Measurements from ENCODE around the gene RBM7. TPM values are rescaled to one million over a fixed set of nuclear protein-coding genes. Genes with fewer than 3 reads are reported as not detected.

The RBM7 gene
- total RNA-seq, 4 donors from 2014 or later, result 5.6 to 25.9 (median 23.1) TPM

GRCh38 chr11:114448749-114449482 lies 48.5 kb downstream of the RBM7 start:
- H3K9me3 ChIP-seq, result no peaks in the 10 kb centered on the region
- no peak overlapping the region for H3K4me3 ChIP-seq
- H3K36me3 ChIP-seq, result peaks cover 0 to 19% (median 8%) of the 10 kb centered on the region in 4 donors
- H3K27me3 ChIP-seq, result no peaks in the 10 kb centered on the region
- TF ChIP-seq POLR2AphosphoS5 (IDR thresholded peaks at IDR 0.05), result no peak
- peaks cover 0 to 16% (median 8%) of the 10 kb centered on the region in 4 donors for H3K4me1 ChIP-seq
- no peak for DNase-seq
- in situ Hi-C loops (cut with MboI; ENCODE audit: low pct_ligation_motif_present in 1 of 4, low pct_unique_long_range_greater_than_20kb in 1 of 4, low sequenced_read_pairs in 3 of 4) (no loop called here), intact Hi-C loops (cut with DNase I; ENCODE audit: low total_unique reads) (no loop called here)
- WGBS, 2 donors (ENCODE audit: low coverage in 1 of 2), result 74 to 84% methylated on average over 2 of the region's 2 CpGs
- H3K27ac ChIP-seq, result peak overlapping the region in 1 of 4 donors; percentile 6

GRCh38 chr11:114449845-114450244 lies 49.4 kb downstream of the RBM7 start:
- H3K9me3 ChIP-seq, result no peaks in the 10 kb centered on the region
- no peak overlapping the region for H3K27ac ChIP-seq
- intact Hi-C loops (cut with DNase I; ENCODE audit: low total_unique reads) (loop anchor here (2.0 kb wide), 1 partner anchor 77 kb away; no protein-coding TSS in a partner anchor), in situ Hi-C loops (cut with MboI; ENCODE audit: low pct_ligation_motif_present in 1 of 4, low pct_unique_long_range_greater_than_20kb in 1 of 4, low sequenced_read_pairs in 3 of 4) (no loop called here)
- H3K4me3 ChIP-seq, result no peak overlapping the region
- peaks cover 0 to 19% (median 8%) of the 10 kb centered on the region in 4 donors for H3K36me3 ChIP-seq
- WGBS, 2 donors (ENCODE audit: low coverage in 1 of 2), result 86 to 90% methylated on average over 6 of the region's 6 CpGs
- peaks cover 0 to 16% (median 8%) of the 10 kb centered on the region in 4 donors for H3K4me1 ChIP-seq
- no peak for TF ChIP-seq CTCF (IDR thresholded peaks at IDR 0.05)
- no peak for TF ChIP-seq EP300 (IDR thresholded peaks at IDR 0.05; ENCODE audit: low read depth)
- no peak for TF ChIP-seq POLR2A (IDR thresholded peaks at IDR 0.05)
- no peak for TF ChIP-seq POLR2AphosphoS5 (IDR thresholded peaks at IDR 0.05)
- no peak for DNase-seq
- no peaks in the 10 kb centered on the region for H3K27me3 ChIP-seq

GRCh38 chr11:114452399-114452798 lies 51.9 kb downstream of the RBM7 start:
- H3K4me1 ChIP-seq, result peaks cover 0 to 16% (median 8%) of the 10 kb centered on the region in 4 donors
- in situ Hi-C loops (cut with MboI; ENCODE audit: low pct_ligation_motif_present in 1 of 4, low pct_unique_long_range_greater_than_20kb in 1 of 4, low sequenced_read_pairs in 3 of 4) (no loop called here), intact Hi-C loops (cut with DNase I; ENCODE audit: low total_unique reads) (no loop called here)
- WGBS, 2 donors (ENCODE audit: low coverage in 1 of 2), result 91 to 93% methylated on average over 3 of the region's 3 CpGs
- no peak overlapping the region for H3K4me3 ChIP-seq
- no peak for DNase-seq
- H3K27ac ChIP-seq, result no peak overlapping the region
- H3K9me3 ChIP-seq, result no peaks in the 10 kb centered on the region
- H3K36me3 ChIP-seq, result peaks cover 0 to 15% (median 6%) of the 10 kb centered on the region in 4 donors
- H3K27me3 ChIP-seq, result no peaks in the 10 kb centered on the region
- TF ChIP-seq EP300 (IDR thresholded peaks at IDR 0.05; ENCODE audit: low read depth) (no peak), POLR2A (IDR thresholded peaks at IDR 0.05) (no peak), CTCF (IDR thresholded peaks at IDR 0.05) (no peak)

Other genes with a start within 250 kb of the RBM7 start
- 100 to 1,000 TPM in 3 of 4 donors, 10 to 100 TPM in 1; 37.8 to 385 (median 179) TPM for gene NNMT, start 104.3 kb upstream of the RBM7 start, total RNA-seq
- 10 to 100 TPM in 2 of 4 donors, 1 to 10 TPM in 1, not detected in 1; 9.4 to 15.0 (median 14.7) TPM for gene C11orf71, start 155 bp upstream of the RBM7 start, total RNA-seq
- gene REXO2, start 38.8 kb downstream of the RBM7 start, total RNA-seq, result 100 to 1,000 TPM in 1 of 4 donors, 10 to 100 TPM in 3; 28.1 to 126 (median 59.0) TPM
- gene NXPE1, start 159.2 kb downstream of the RBM7 start, total RNA-seq, result 100 to 1,000 TPM; 144 to 449 (median 370) TPM
- gene NXPE4, start 195.1 kb downstream of the RBM7 start, total RNA-seq, result 100 to 1,000 TPM; 184 to 292 (median 263) TPM